GM12872 (cell line): ENCODE measurements around the gene C15orf40.

ENCODE experiments used
- TF ChIP-seq, protein P1 (sequence below): IDR thresholded peaks from 3 replicates; pipeline ENCODE4 v1.5.1; 2011; ENCODE audit warnings: low read depth, mild to moderate bottlenecking, low read length, moderate library complexity; ENCODE audit not compliant: insufficient read depth

The C15orf40 gene

DNA sequence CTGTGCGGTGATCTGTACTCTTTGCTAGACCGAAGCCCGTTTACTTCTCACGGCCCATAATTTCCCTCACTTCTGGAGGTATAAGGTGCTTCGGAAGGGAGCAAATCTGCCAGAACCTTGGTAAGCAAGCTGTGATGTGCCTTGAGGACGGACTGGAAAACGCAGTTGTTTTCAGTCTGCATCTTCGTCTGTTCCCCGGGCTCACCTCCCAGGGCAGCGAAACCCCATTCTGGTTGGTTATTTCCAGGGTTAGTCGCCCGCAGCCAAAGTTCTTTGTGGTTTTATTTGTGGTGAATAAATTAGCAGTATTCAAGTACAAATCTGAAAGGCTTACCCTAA is 25.0 kb downstream of the C15orf40 start:
- TF ChIP-seq, protein P1, sequence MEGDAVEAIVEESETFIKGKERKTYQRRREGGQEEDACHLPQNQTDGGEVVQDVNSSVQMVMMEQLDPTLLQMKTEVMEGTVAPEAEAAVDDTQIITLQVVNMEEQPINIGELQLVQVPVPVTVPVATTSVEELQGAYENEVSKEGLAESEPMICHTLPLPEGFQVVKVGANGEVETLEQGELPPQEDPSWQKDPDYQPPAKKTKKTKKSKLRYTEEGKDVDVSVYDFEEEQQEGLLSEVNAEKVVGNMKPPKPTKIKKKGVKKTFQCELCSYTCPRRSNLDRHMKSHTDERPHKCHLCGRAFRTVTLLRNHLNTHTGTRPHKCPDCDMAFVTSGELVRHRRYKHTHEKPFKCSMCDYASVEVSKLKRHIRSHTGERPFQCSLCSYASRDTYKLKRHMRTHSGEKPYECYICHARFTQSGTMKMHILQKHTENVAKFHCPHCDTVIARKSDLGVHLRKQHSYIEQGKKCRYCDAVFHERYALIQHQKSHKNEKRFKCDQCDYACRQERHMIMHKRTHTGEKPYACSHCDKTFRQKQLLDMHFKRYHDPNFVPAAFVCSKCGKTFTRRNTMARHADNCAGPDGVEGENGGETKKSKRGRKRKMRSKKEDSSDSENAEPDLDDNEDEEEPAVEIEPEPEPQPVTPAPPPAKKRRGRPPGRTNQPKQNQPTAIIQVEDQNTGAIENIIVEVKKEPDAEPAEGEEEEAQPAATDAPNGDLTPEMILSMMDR: no peak

DNA sequence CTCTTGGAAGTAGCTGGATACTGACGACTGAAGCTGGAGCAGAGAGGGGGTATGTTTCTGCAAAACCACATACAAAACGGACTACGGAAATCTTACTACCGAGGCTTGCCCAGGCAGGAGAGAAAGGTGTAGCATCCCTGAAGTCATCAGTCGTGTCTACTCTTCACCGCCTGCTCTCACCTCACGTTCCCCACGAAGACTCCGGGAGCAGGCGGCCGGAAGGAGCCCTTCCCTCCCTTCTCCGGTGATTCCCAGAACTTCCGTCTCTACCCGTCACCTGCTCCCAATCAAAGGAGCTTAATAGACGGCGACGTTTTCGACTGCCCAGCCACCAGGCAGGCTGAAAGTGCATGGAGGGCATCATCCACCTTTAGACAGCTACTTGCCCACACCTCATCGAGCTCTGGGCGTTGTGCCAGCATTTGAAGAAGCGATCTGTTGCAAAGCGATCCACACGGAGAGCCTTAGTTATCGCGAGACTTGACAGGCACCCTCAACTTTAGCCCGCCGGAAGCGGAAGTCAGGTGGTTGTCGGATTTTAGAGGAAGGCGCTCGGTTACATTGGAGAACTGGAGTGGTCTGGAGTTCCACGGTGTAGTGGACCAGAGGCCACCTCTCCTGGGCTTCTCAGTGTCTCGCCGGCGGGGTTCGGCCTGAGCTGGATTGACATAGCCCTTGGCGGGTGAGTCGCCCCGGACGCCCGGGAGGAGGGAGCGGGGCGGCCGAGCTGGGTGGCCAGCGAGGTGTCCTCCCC is 25.6 kb downstream of the C15orf40 start, which contains the start of gene RAMAC:
Gene RAMAC, plus strand, starts transcription at position 523 of the 754 bp plus-strand sequence. CDS start 2,809 bp downstream, outside the sequence.
- TF ChIP-seq, protein P1: no peak

DNA sequence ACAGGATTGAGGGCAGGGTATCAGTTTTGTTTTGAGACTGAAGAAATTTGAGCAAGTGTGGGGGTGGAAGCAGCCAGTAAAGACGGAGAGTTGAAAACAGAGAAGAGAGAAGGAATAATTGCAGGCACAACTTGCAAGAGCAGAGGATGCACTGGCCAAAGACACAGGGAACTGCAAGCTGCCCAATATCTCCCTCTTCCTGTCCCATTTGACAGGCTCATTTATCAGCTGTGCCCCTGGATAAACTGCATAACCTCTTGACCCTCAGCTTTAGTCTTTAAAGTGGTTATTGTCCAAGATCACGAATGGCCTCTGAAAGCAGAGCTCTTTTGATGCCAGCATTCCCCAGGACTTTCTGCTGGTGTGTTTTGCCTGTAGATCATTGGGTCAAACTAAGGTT is 30.5 kb downstream of the C15orf40 start:
- TF ChIP-seq, protein P1: no peak

DNA sequence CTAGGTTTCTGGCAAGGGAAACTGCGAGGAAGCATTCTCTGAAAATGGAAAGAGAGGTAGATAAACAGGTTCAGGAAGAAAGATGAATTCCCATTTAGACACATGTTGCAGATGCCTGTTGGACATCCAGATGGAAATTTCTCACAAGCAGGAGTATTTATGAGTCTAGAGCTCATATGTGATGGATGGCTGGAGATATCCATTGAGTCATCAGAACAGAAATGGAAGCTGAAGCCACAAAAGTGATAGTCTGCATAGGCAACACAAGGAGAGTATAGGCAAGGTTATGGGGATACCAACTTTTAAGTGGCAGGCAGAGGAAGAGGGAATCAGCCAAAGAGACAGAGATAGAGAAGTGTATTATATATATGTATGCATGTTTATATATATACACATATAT is 31.7 kb downstream of the C15orf40 start:
- TF ChIP-seq, protein P1: no peak

DNA sequence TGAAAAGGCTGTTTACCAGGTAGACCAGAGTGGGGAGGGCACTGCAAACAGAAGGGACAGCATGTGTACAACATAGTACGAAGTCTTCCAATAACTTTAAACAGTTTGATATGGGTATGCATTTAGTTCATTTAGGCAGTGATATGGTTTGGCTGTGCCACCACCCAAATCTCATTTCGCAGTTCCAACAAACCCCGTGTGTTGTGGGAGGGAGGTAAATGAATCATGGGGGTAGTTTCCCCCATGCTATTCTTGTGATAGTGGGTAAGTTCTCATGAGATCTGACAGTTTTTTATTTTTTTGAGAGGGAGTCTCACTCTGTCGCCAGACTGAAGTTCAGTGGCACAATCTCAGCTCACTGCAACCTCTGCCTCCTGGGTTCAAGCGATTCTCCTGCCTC is 33.0 kb downstream of the C15orf40 start:
- TF ChIP-seq, protein P1: no peak

DNA sequence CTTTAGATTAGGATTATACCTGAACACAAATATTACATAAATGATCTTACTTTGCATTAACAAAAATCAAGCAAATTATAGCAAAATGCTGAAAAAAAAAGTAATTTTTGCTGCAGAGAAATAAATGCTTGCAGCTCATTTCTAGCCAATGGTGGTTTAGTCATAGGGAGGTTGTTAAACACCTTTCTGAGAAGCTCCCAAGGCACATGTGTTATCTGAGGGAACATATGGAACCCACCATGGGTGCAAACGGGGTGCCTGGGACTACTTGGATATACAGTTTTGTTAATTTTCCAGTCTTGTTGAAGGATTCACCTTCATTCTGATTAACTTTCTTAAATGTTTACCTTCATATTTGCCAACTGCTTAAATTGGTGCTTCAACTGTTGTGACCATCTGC is 34.4 kb downstream of the C15orf40 start:
- TF ChIP-seq, protein P1: no peak

DNA sequence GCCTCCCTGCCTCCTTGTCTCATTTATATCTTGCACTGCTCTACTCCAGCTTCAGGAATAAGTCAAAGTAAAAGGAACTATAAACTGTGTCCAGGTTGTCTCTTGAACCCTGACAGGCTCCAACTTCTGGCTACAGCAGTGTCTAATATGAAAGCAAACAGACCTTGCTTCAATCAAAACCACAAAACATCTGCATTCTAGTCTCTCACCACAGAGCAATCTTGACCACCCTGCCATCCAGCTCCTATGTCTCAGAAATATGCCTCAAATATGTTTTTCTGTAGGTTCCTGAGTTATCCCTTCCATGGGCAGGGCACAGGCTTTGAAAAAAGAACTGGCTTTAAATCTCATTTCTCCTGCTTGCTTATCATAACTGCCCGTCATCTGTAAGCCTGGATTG is 38.4 kb downstream of the C15orf40 start:
- TF ChIP-seq, protein P1: no peak
